Measurements from ENCODE around the gene USP24.

USP24 gene

DNA sequence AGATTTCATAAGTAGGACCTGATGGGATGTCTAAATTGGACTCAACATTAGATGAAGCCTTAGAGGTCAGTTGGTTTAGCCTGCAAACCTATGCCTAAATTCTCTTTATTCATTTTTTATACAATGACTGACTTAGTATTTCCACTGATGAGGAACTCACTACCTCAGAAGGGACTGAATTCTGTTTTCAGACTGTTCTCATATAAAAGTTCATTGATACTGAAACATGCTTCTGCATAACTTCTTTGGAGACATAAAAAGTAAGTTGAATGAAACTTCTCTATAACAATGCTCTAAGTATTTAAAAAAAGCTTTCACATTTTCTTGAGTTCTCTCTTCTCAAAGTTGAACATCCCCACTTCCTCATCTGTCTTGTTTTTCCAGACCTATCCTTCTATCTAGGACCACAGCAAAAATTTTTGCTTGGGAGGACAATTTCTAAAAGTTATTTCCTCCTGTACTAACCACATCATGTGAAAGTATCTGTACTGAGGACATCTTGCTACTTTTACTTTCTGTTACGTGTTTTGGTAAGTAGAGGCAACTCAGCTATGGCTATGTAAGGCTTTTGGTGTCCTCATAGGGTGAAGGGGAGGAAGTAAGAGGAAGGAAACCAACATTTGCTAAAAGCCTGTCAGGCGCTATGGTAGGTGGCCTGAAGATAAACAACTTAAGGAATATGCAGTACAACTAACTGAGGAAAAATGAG lies 64.1 kb downstream of the USP24 start:
- TF ChIP-seq, protein P1, sequence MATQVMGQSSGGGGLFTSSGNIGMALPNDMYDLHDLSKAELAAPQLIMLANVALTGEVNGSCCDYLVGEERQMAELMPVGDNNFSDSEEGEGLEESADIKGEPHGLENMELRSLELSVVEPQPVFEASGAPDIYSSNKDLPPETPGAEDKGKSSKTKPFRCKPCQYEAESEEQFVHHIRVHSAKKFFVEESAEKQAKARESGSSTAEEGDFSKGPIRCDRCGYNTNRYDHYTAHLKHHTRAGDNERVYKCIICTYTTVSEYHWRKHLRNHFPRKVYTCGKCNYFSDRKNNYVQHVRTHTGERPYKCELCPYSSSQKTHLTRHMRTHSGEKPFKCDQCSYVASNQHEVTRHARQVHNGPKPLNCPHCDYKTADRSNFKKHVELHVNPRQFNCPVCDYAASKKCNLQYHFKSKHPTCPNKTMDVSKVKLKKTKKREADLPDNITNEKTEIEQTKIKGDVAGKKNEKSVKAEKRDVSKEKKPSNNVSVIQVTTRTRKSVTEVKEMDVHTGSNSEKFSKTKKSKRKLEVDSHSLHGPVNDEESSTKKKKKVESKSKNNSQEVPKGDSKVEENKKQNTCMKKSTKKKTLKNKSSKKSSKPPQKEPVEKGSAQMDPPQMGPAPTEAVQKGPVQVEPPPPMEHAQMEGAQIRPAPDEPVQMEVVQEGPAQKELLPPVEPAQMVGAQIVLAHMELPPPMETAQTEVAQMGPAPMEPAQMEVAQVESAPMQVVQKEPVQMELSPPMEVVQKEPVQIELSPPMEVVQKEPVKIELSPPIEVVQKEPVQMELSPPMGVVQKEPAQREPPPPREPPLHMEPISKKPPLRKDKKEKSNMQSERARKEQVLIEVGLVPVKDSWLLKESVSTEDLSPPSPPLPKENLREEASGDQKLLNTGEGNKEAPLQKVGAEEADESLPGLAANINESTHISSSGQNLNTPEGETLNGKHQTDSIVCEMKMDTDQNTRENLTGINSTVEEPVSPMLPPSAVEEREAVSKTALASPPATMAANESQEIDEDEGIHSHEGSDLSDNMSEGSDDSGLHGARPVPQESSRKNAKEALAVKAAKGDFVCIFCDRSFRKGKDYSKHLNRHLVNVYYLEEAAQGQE (IDR thresholded peaks at IDR 0.05; ENCODE audit: low read depth), result no peak
- TF ChIP-seq EP300 (IDR thresholded peaks at IDR 0.05; ENCODE audit: borderline replicate concordance) (no peak), TCF12 (IDR thresholded peaks at IDR 0.05; ENCODE audit: low read depth) (no peak), CREB1 (IDR thresholded peaks at IDR 0.05; ENCODE audit: low read depth) (no peak), YY1 (IDR thresholded peaks at IDR 0.05; ENCODE audit: low read depth) (no peak), TEAD4 (IDR thresholded peaks at IDR 0.05) (no peak), EGR1 (IDR thresholded peaks at IDR 0.05) (no peak), NFIC (IDR thresholded peaks at IDR 0.05) (no peak), ZBTB7A (IDR thresholded peaks at IDR 0.05; ENCODE audit: low read depth) (no peak)
- TF ChIP-seq, protein P2, sequence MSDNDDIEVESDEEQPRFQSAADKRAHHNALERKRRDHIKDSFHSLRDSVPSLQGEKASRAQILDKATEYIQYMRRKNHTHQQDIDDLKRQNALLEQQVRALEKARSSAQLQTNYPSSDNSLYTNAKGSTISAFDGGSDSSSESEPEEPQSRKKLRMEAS (IDR thresholded peaks at IDR 0.05), result no peak

GRCh38 chr1:55148676-55149075 lies 66.5 kb downstream of the USP24 start:
- TF ChIP-seq TEAD4 (IDR thresholded peaks at IDR 0.05) (no peak), CREB1 (IDR thresholded peaks at IDR 0.05; ENCODE audit: low read depth) (no peak), ZBTB7A (IDR thresholded peaks at IDR 0.05; ENCODE audit: low read depth) (no peak), CEBPB (IDR thresholded peaks at IDR 0.05) (no peak), RAD21 (IDR thresholded peaks at IDR 0.05; ENCODE audit: low read depth) (no peak), NFIC (IDR thresholded peaks at IDR 0.05) (no peak), YY1 (IDR thresholded peaks at IDR 0.05; ENCODE audit: low read depth) (no peak)
- TF ChIP-seq, protein P3, sequence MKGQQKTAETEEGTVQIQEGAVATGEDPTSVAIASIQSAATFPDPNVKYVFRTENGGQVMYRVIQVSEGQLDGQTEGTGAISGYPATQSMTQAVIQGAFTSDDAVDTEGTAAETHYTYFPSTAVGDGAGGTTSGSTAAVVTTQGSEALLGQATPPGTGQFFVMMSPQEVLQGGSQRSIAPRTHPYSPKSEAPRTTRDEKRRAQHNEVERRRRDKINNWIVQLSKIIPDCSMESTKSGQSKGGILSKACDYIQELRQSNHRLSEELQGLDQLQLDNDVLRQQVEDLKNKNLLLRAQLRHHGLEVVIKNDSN (IDR thresholded peaks at IDR 0.05), result no peak

DNA sequence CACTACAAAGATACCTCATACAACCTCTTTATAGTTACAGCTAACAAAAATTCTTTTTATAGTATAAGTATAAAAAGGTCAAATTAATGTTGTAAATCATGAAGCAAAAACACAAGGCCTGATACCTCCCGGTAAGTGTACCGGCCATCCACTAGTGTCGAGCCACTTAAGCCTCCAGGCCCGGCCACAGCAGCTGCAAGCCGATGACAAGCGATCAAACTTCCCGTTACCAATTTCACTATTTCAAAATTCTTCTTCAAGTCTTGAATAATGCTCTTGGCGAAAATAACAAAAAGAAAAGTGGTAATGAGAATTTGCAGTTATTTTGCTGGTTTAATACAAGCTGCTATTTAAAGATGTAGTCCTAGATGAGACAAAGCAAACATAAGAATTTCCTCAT lies 67.6 kb downstream of the USP24 start:
- no peak for TF ChIP-seq TEAD4 (IDR thresholded peaks at IDR 0.05)
- TF ChIP-seq YY1 (IDR thresholded peaks at IDR 0.05; ENCODE audit: low read depth), result no peak
- TF ChIP-seq, protein P1 (IDR thresholded peaks at IDR 0.05; ENCODE audit: low read depth), result no peak
- TF ChIP-seq EGR1 (IDR thresholded peaks at IDR 0.05), result no peak
- no peak for TF ChIP-seq ZBTB7A (IDR thresholded peaks at IDR 0.05; ENCODE audit: low read depth)
- no peak for TF ChIP-seq CEBPB (IDR thresholded peaks at IDR 0.05)
- TF ChIP-seq FOXM1 (IDR thresholded peaks at IDR 0.05; ENCODE audit: borderline replicate concordance, low read depth), result no peak
- TF ChIP-seq TCF12 (IDR thresholded peaks at IDR 0.05; ENCODE audit: low read depth), result no peak
- TF ChIP-seq TAF1 (IDR thresholded peaks at IDR 0.05; ENCODE audit: low read depth), result no peak
- TF ChIP-seq NFIC (IDR thresholded peaks at IDR 0.05), result no peak
- TF ChIP-seq CREB1 (IDR thresholded peaks at IDR 0.05; ENCODE audit: low read depth), result no peak
- TF ChIP-seq, protein P3 (IDR thresholded peaks at IDR 0.05), result no peak
- no peak for TF ChIP-seq RAD21 (IDR thresholded peaks at IDR 0.05; ENCODE audit: low read depth)
- TF ChIP-seq EP300 (IDR thresholded peaks at IDR 0.05; ENCODE audit: borderline replicate concordance), result no peak

DNA sequence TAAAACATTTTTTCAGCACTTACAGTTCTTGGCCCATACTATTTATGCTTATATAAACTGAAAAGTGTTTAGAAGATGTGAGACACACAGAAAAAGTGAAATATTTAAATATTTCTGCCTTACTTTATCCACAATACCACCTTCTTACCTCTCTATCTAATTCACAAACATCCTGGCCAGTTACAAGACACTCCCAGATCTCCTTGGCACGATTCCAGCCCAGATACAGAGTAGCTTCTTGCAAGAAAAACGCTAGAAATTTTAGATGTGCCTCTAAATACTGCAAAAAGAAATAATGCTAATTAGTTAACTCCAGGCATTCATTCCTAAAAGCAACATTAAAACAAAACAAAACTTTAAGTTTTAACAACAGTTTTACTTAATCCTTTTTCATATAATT lies 68.4 kb downstream of the USP24 start:
- no peak for TF ChIP-seq TCF12 (IDR thresholded peaks at IDR 0.05; ENCODE audit: low read depth)
- TF ChIP-seq, protein P3 (IDR thresholded peaks at IDR 0.05), result no peak
- no peak for TF ChIP-seq EGR1 (IDR thresholded peaks at IDR 0.05)
- TF ChIP-seq YY1 (IDR thresholded peaks at IDR 0.05; ENCODE audit: low read depth), result no peak
- no peak for TF ChIP-seq EP300 (IDR thresholded peaks at IDR 0.05; ENCODE audit: borderline replicate concordance)
- no peak for TF ChIP-seq NFIC (IDR thresholded peaks at IDR 0.05)
- TF ChIP-seq CREB1 (IDR thresholded peaks at IDR 0.05; ENCODE audit: low read depth), result no peak
- TF ChIP-seq ZBTB7A (IDR thresholded peaks at IDR 0.05; ENCODE audit: low read depth), result no peak
- TF ChIP-seq TEAD4 (IDR thresholded peaks at IDR 0.05), result no peak
- TF ChIP-seq FOXM1 (IDR thresholded peaks at IDR 0.05; ENCODE audit: borderline replicate concordance, low read depth), result no peak

GRCh38 chr1:55144886-55145285 lies 70.3 kb downstream of the USP24 start:
- TF ChIP-seq ZBTB7A (IDR thresholded peaks at IDR 0.05; ENCODE audit: low read depth) (no peak), CREB1 (IDR thresholded peaks at IDR 0.05; ENCODE audit: low read depth) (no peak), EP300 (IDR thresholded peaks at IDR 0.05; ENCODE audit: borderline replicate concordance) (no peak), CEBPB (IDR thresholded peaks at IDR 0.05) (no peak), EGR1 (IDR thresholded peaks at IDR 0.05) (no peak), YY1 (IDR thresholded peaks at IDR 0.05; ENCODE audit: low read depth) (no peak), TCF12 (IDR thresholded peaks at IDR 0.05; ENCODE audit: low read depth) (no peak), TEAD4 (IDR thresholded peaks at IDR 0.05) (no peak)
- TF ChIP-seq, protein P3 (IDR thresholded peaks at IDR 0.05), result no peak

Data from Ishikawa (cell line).